Measurements from ENCODE around the gene SFXN1.

- TF ChIP-seq SP1 (IDR thresholded peaks at IDR 0.05) (no peak), CTCF (IDR thresholded peaks at IDR 0.05; ENCODE audit: low read depth, low read length, missing input control) (no peak), ATF3 (IDR thresholded peaks at IDR 0.05) (no peak), YY1 (IDR thresholded peaks at IDR 0.05) (no peak), HNF4G (IDR thresholded peaks at IDR 0.05) (no peak), MAX (IDR thresholded peaks at IDR 0.05) (no peak), TAF1 (conservative IDR thresholded peaks at IDR 0.05) (no peak), GABPA (IDR thresholded peaks at IDR 0.05 in 1 of 2, conservative IDR thresholded peaks at IDR 0.05 in 1 of 2) (no peak)
Measured at GRCh38 chr5:175468892-175469291, 9.5 kb upstream of the SFXN1 start.

Data from liver (tissue), 3 donors.